ENCODE results near the gene DPY19L2.
"Not testable (repeated sequence)": the region's sequence is repeated elsewhere in the genome, so short reads cannot be mapped to it uniquely, and the experiment has no call there.

The DPY19L2 gene

DNA sequence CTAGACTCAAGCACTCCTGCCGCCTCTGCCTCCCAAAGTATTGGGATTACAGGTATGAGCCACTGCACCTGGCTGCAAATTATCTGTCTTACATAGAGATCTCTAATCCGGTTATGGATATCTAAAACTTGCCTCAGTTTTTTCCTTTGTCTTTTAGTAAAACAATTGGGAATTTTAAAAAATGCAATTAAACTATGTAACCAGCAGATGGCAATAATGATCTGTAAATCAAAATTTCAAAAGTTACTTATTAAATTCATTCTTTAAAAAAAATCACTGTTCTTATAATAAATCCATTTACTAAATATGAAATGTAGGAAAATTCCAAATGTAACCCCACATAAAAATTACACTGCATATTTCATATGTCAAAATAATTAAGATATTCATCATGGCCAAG lies 4.3 kb upstream of the DPY19L2 start:
- H3K4me3 ChIP-seq (ENCODE audit: low read depth, low read length): not testable (repeated sequence)

DNA sequence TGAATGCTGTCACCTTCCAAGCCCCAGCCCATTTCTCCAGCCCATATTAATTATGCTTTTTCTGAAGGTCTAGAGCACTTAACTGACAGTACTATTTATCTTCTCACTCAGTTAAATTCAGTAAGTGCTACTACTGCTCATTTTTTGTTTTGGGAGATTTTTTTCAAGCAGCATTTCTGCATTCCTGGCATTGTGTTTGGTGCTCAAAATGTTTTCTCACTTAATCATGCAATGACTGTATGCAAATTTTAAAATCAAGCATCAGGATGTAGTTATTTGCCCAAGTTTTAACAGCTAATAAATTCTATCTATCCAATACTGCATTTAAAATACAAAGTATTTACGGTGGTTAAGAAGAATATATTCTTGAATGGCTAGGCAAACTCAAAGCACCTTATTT lies 1.6 kb upstream of the DPY19L2 start:
- H3K4me3 ChIP-seq (ENCODE audit: low read depth, low read length): not testable (repeated sequence)

- not testable (repeated sequence) for H3K4me3 ChIP-seq (ENCODE audit: low read depth, low read length)
Observed at GRCh38 chr12:63669427-63669826, 1.1 kb upstream of the DPY19L2 start.

- peak overlapping the region; percentile 36 for H3K4me3 ChIP-seq (ENCODE audit: low read depth, low read length)
Observed at GRCh38 chr12:63668800-63669365, 590 bp upstream of the DPY19L2 start.

- H3K4me3 ChIP-seq (ENCODE audit: low read depth, low read length): not testable (repeated sequence)
Observed at GRCh38 chr12:63663005-63663404, 5.3 kb downstream of the DPY19L2 start.

GRCh38 chr12:63658501-63658900 lies 9.8 kb downstream of the DPY19L2 start:
- not testable (repeated sequence) for H3K4me3 ChIP-seq (ENCODE audit: low read depth, low read length)

DNA sequence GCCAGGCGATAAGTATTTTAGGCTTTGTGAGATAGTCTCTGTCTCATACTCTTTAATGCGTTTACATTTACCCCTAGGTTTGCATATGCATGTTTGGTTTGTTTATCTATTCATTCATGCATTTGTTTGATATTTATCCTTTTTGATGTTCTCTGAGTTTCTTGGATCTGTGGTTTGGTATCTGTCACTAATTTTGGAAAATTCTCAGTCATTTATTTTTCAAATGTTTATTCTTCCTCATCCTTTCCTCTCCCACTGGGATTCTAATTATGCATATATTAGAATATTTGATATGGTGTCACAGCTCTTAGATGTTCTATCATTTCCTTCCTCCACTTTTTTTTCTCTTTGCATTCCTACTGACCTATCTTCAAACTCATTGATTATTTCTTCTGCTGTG lies 11.9 kb downstream of the DPY19L2 start:
- not testable (repeated sequence) for H3K4me3 ChIP-seq (ENCODE audit: low read depth, low read length)

- H3K4me3 ChIP-seq (ENCODE audit: low read depth, low read length): not testable (repeated sequence)
Observed at GRCh38 chr12:63655543-63656257, 12.6 kb downstream of the DPY19L2 start.

- not testable (repeated sequence) for H3K4me3 ChIP-seq (ENCODE audit: low read depth, low read length)
Observed at GRCh38 chr12:63654481-63654880, 13.8 kb downstream of the DPY19L2 start.

- not testable (repeated sequence) for H3K4me3 ChIP-seq (ENCODE audit: low read depth, low read length)
Observed at GRCh38 chr12:63649517-63649916, 18.8 kb downstream of the DPY19L2 start.

DNA sequence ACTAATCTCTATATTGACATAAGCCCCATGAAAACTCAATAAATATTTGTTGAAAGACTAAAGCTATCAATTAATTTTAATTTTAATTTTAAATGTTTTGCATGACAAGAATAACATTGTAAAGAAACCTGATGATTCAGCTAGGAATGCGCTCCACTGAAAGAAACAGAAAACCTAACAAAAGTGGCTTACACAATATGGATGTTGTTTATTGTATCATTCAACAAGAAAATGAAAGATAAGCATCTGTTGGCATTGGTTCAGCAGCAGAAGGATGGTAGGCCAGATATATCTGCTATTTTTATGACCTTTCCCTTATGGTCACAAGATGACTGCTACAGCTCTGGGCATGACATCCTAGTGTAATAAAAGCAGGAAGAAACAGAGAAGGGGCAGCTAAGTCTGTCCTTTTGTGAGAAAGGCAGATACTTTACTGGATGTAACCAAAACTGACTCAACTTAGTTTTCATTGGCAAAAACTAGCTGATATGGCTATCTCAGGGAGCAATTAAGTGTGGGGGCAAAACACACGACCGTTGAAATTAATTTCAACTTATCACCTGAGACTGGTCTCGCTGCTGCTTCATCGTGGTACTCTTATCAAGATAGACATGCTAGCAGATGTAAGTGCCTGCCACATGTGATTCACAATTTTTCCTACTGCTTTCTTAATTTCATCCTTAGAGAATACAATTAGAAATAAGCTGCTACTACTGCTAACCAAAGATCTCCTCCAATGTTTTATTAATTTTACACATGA lies 24.7 kb downstream of the DPY19L2 start:
- H3K4me3 ChIP-seq (ENCODE audit: low read depth, low read length): not testable (repeated sequence)

DNA sequence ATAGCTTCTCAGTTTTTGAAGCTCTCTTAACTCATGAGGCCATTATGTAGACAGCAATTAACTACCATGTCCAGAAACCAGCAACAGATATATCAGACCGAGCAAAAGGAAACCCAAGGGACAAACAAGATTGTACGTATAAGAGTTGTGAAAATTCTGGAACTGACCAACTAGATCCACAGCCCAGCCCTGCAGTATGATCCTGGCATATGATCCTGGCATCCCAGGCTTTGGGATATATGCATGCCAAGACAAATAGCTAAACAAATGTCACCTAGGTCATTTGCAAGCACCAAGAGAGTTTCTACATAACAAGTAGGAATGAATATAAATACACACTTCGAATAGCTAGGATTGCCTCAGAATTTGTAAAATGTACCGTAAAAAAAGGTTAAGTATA lies 44.0 kb downstream of the DPY19L2 start:
- not testable (repeated sequence) for H3K4me3 ChIP-seq (ENCODE audit: low read depth, low read length)

DNA sequence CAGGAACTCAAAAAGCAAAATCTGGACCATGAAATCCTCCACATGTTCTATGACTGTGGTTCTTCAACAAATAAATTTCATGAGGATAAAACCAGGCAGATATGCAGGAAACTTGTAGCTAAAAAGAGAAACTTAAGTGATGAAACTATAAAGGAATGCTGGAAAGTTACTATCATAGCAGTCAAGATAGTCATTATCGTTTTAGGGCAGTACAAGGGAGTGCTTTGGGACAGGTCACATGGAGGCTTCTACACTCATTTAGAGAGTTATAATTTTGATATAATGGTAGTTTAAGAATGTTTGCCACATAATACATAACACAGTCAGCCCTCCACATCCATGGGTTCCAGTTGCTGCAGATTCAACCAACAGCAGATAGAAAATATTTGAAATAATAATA lies 52.7 kb downstream of the DPY19L2 start:
- H3K4me3 ChIP-seq (ENCODE audit: low read depth, low read length): not testable (repeated sequence)

DNA sequence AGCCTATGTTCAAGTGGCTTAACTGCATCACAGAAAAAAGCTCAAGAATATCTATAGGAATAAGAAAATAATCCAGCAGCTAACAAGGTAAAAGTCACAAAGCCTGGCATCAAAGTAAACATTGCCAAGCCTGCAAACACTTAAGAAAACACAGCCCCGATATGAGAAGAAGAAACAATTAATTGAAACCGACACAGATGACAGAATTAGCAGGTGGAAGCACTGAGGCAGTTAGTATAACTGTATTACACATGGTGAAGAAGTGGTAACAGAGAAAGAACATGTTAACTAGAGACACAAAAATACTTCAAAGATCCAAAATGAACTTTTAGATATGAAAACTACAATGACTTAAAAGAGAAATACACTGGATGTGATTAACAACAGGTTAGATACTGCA lies 57.0 kb downstream of the DPY19L2 start:
- H3K4me3 ChIP-seq (ENCODE audit: low read depth, low read length): not testable (repeated sequence)

- not testable (repeated sequence) for H3K4me3 ChIP-seq (ENCODE audit: low read depth, low read length)
Observed at GRCh38 chr12:63609281-63609680, 59.0 kb downstream of the DPY19L2 start.

- H3K4me3 ChIP-seq (ENCODE audit: low read depth, low read length): not testable (repeated sequence)
Observed at GRCh38 chr12:63604985-63605384, 63.3 kb downstream of the DPY19L2 start.

- not testable (repeated sequence) for H3K4me3 ChIP-seq (ENCODE audit: low read depth, low read length)
Observed at GRCh38 chr12:63594828-63595227, 73.5 kb downstream of the DPY19L2 start.

GRCh38 chr12:63584426-63584825 lies 83.9 kb downstream of the DPY19L2 start:
- H3K4me3 ChIP-seq (ENCODE audit: low read depth, low read length): not testable (repeated sequence)

GRCh38 chr12:63583289-63583688 lies 85.0 kb downstream of the DPY19L2 start:
- not testable (repeated sequence) for H3K4me3 ChIP-seq (ENCODE audit: low read depth, low read length)

DNA sequence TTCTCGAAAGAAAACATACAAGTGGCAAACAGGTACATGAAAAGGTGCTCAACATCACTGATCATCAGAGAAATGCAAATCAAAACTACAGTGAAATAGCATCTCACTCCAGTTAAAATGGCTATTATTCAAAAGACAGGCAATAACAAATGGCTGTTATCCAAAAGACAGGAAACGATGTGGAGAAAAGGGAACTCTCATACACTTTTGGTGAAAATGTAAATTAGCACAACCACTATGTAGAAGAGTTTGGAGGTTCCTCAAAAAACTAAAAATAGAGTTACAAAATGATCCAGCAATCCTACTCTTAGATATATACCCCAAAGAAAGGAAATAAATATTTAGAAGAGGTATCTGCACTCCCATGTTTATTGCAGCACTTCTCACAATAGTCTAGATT lies 90.7 kb downstream of the DPY19L2 start:
- H3K4me3 ChIP-seq (ENCODE audit: low read depth, low read length): not testable (repeated sequence)

- H3K4me3 ChIP-seq (ENCODE audit: low read depth, low read length): not testable (repeated sequence)
Observed at GRCh38 chr12:63572038-63572437, 96.3 kb downstream of the DPY19L2 start.

DNA sequence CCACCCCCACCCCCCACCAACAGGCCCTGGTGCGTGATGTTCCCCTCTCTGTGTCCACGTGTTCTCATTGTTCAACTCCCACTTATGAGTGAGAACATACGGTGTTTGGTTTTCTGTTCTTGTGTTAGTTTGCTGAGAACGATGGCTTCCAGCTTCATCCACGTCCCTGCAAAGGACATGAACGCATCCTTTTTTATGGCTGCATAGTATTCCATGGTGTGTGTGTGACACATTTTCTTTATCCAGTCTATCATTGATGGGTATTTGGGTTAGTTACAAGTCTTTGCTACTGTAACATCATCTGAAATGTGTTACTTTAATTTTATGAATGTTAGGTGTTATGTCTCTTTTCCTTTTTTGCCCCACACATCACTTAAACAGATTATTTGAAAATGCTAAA lies 109.8 kb downstream of the DPY19L2 start:
- not testable (repeated sequence) for H3K4me3 ChIP-seq (ENCODE audit: low read depth, low read length)
